Measurements from ENCODE around the gene KEL.

DNA sequence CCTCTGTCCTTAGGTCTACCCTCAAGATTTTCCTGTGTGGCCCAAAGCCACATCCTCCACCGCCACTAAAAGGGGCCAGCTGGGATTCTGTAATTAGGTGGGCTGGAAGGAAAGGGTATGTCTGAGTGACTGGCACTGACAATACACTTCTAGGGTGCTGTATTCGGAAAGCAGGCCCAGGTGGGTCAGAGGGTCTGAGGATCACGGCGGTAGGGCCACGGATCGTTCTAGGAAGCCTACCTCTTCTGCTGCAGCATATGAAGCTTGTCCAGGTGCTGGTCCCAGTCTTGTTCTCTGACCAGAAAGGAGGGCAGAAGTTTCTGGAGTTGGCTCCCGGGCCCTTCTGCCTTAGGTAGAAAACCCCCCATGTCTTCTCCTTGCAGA, 29.1 kb downstream of the KEL start:
- TF ChIP-seq, protein P1, sequence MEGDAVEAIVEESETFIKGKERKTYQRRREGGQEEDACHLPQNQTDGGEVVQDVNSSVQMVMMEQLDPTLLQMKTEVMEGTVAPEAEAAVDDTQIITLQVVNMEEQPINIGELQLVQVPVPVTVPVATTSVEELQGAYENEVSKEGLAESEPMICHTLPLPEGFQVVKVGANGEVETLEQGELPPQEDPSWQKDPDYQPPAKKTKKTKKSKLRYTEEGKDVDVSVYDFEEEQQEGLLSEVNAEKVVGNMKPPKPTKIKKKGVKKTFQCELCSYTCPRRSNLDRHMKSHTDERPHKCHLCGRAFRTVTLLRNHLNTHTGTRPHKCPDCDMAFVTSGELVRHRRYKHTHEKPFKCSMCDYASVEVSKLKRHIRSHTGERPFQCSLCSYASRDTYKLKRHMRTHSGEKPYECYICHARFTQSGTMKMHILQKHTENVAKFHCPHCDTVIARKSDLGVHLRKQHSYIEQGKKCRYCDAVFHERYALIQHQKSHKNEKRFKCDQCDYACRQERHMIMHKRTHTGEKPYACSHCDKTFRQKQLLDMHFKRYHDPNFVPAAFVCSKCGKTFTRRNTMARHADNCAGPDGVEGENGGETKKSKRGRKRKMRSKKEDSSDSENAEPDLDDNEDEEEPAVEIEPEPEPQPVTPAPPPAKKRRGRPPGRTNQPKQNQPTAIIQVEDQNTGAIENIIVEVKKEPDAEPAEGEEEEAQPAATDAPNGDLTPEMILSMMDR (IDR thresholded peaks at IDR 0.05) = no peak
- no peak for TF ChIP-seq POLR2A (IDR thresholded peaks at IDR 0.05)
- TF ChIP-seq POLR2AphosphoS5 (IDR thresholded peaks at IDR 0.05) = no peak

All from upper lobe of left lung (tissue), 4 donors.